Measurements from ENCODE around the gene RPEL1. TPM values are rescaled to one million over a fixed set of nuclear protein-coding genes. Genes with fewer than 3 reads are reported as not detected.

Gene RPEL1
- total and polyA plus RNA-seq, 2 donors (not counting 1 experiment from before 2014, with no cell fraction given), result not detected

DNA sequence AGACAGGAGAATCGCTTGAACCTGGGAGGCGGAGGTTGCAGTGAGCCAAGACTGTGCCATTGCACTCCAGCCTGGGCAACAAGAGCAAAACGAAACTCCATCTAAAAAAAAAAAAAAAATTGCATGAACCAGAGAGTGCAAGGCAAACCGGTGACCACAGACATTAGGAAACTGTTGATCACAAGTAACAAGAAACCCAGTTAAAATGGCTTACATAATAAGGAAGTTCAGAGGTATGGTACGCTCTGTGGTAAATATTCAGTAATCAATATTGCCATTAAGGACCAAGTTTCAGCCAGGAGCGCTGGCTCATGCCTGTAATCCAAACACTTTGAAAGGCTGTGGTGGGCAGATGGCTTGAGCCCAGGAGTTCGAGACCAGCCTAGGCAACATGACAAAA is 43.4 kb upstream of the RPEL1 start:
- no peaks in the 10 kb centered on the region for H3K9me3 Mint-ChIP-seq (ENCODE audit: insufficient read depth)
- DNase-seq (no peak), ATAC-seq (ENCODE audit: low read depth) (no peak)
- POLR2A ChIA-PET, result no interaction called here
- H3K4me1 Mint-ChIP-seq, result no peaks in the 10 kb centered on the region
- Histone ChIP-seq H3K4me2 (replicated peaks; ENCODE audit: low read depth, low read length, poor library complexity, severe bottlenecking) (no peak overlapping the region), H3K27ac (ENCODE audit: low read length in 2 of 2) (no peak overlapping the region), H3K79me2 (ENCODE audit: control insufficient read depth, insufficient read depth, low read length) (no peaks in the 10 kb centered on the region), H3K4me3 (ENCODE audit: control extremely low read depth in 1 of 5, extremely low read depth in 1 of 5, insufficient read depth in 1 of 5, low read depth in 2 of 5, low read length in 4 of 5) (no peak overlapping the region), H3K9ac (ENCODE audit: low read length) (no peak overlapping the region), H2AFZ (ENCODE audit: insufficient read depth, low read depth, low read length, poor library complexity, severe bottlenecking) (no peak overlapping the region), H3K27me3 (replicated peaks in 1 of 4; ENCODE audit: control extremely low read depth in 1 of 4, control insufficient read depth in 3 of 4, insufficient read depth in 4 of 4, low read length in 3 of 4) (no peaks in the 10 kb centered on the region), H3K4me1 (ENCODE audit: control insufficient read depth in 2 of 2, insufficient read depth in 2 of 2, low read length in 2 of 2) (no peaks in the 10 kb centered on the region), H3K36me3 (replicated peaks in 1 of 2; ENCODE audit: control extremely low read depth in 1 of 2, control insufficient read depth in 1 of 2, extremely low read depth in 1 of 2, insufficient read depth in 2 of 2, low read length in 1 of 2) (no peaks in the 10 kb centered on the region), H4K20me1 (ENCODE audit: control insufficient read depth, insufficient read depth, low read length, poor library complexity, severe bottlenecking) (no peaks in the 10 kb centered on the region), H3K9me3 (ENCODE audit: control extremely low read depth in 1 of 3, control insufficient read depth in 2 of 3, insufficient read depth in 1 of 3, low read length in 2 of 3) (peaks cover 0 to 3% (median 0%) of the 10 kb centered on the region in 3 donors)
- intact Hi-C loops (cut with micrococcal nuclease), result no loop called here
- no peak for TF ChIP-seq CTCF (IDR thresholded peaks at IDR 0.05)
- TF ChIP-seq EZH2 (IDR thresholded peaks at IDR 0.05; ENCODE audit: borderline replicate concordance, insufficient read depth, low read depth, low read length, poor library complexity, severe bottlenecking), result no peak
- WGBS (ENCODE audit: insufficient coverage), result 67% methylated on average over 3 of the region's 7 CpGs
- H3K27me3 Mint-ChIP-seq, result peaks cover 6% of the 10 kb centered on the region
- H3K27ac Mint-ChIP-seq, result no peak overlapping the region
- no peak overlapping the region for H3K4me3 Mint-ChIP-seq
- CTCF ChIA-PET, result no interaction called here

- intact Hi-C loops (cut with micrococcal nuclease), result no loop called here
- ATAC-seq (ENCODE audit: low read depth), result no peak
Observed at GRCh38 chr10:103203466-103203865, 42.2 kb upstream of the RPEL1 start.

More at GRCh38 chr10:103203466-103203865, 42.2 kb upstream of the RPEL1 start:
- TF ChIP-seq CTCF (IDR thresholded peaks at IDR 0.05) (no peak), EZH2 (IDR thresholded peaks at IDR 0.05; ENCODE audit: borderline replicate concordance, insufficient read depth, low read depth, low read length, poor library complexity, severe bottlenecking) (no peak)
- DNase-seq, result no peak
- Mint-ChIP-seq H3K9me3 (ENCODE audit: insufficient read depth) (no peaks in the 10 kb centered on the region), H3K4me3 (no peak overlapping the region), H3K4me1 (no peaks in the 10 kb centered on the region), H3K27me3 (peaks cover 6% of the 10 kb centered on the region), H3K27ac (no peak overlapping the region)
- H3K4me3 ChIP-seq (ENCODE audit: control extremely low read depth in 1 of 5, extremely low read depth in 1 of 5, insufficient read depth in 1 of 5, low read depth in 2 of 5, low read length in 4 of 5), result no peak overlapping the region
- no peaks in the 10 kb centered on the region for H3K79me2 ChIP-seq (ENCODE audit: control insufficient read depth, insufficient read depth, low read length)
- no peak overlapping the region for H3K4me2 ChIP-seq (replicated peaks; ENCODE audit: low read depth, low read length, poor library complexity, severe bottlenecking)
- H3K36me3 ChIP-seq (replicated peaks in 1 of 2; ENCODE audit: control extremely low read depth in 1 of 2, control insufficient read depth in 1 of 2, extremely low read depth in 1 of 2, insufficient read depth in 2 of 2, low read length in 1 of 2), result no peaks in the 10 kb centered on the region
- H2AFZ ChIP-seq (ENCODE audit: insufficient read depth, low read depth, low read length, poor library complexity, severe bottlenecking), result no peak overlapping the region
- H3K9me3 ChIP-seq (ENCODE audit: control extremely low read depth in 1 of 3, control insufficient read depth in 2 of 3, insufficient read depth in 1 of 3, low read length in 2 of 3), result peaks cover 0 to 10% (median 0%) of the 10 kb centered on the region in 3 donors
- POLR2A ChIA-PET, result interaction anchor here (0.7 kb wide), 1 partner anchor 11 kb away, joined by 3 read pairs; no protein-coding TSS in a partner anchor
- H3K4me1 ChIP-seq (ENCODE audit: control insufficient read depth in 2 of 2, insufficient read depth in 2 of 2, low read length in 2 of 2), result no peaks in the 10 kb centered on the region
- 100% methylated on average over 2 of the region's 3 CpGs for WGBS (ENCODE audit: insufficient coverage)
- no peaks in the 10 kb centered on the region for H3K27me3 ChIP-seq (replicated peaks in 1 of 4; ENCODE audit: control extremely low read depth in 1 of 4, control insufficient read depth in 3 of 4, insufficient read depth in 4 of 4, low read length in 3 of 4)
- H4K20me1 ChIP-seq (ENCODE audit: control insufficient read depth, insufficient read depth, low read length, poor library complexity, severe bottlenecking), result no peaks in the 10 kb centered on the region
- CTCF ChIA-PET, result no interaction called here
- no peak overlapping the region for H3K27ac ChIP-seq (ENCODE audit: low read length in 2 of 2)
- H3K9ac ChIP-seq (ENCODE audit: low read length), result no peak overlapping the region
